SK-N-SH (cell line): ENCODE data around the gene CEP57.

Source experiments
- POLR2AphosphoS5 ChIP-seq: IDR thresholded peaks from 2 replicates; pipeline ENCODE4 v1.6.1; 2012; ENCODE audit warnings: low read depth, low read length
- TCF12 ChIP-seq: IDR thresholded peaks from 2 replicates; pipeline ENCODE4 v1.4.0; 2012
- TEAD4 ChIP-seq: IDR thresholded peaks from 2 replicates; pipeline ENCODE4 v1.4.0; 2012; ENCODE audit warnings: mild to moderate bottlenecking, borderline replicate concordance; ENCODE audit not compliant: insufficient read depth
- YY1 ChIP-seq: IDR thresholded peaks from 2 replicates; pipeline ENCODE4 v1.4.0; 2012; ENCODE audit warnings: low read depth, mild to moderate bottlenecking
- TF ChIP-seq, protein P1 (sequence below): fragments of 200-600 bp; sonication (generic); IDR thresholded peaks from 2 replicates; pipeline ENCODE4 v1.6.1; 2017; ENCODE audit warnings: antibody characterized with exemption, mild to moderate bottlenecking, moderate library complexity
- TF ChIP-seq, protein P2 (sequence below): IDR thresholded peaks from 2 replicates; pipeline ENCODE4 v1.4.0; 2012; ENCODE audit warnings: low read depth

DNA sequence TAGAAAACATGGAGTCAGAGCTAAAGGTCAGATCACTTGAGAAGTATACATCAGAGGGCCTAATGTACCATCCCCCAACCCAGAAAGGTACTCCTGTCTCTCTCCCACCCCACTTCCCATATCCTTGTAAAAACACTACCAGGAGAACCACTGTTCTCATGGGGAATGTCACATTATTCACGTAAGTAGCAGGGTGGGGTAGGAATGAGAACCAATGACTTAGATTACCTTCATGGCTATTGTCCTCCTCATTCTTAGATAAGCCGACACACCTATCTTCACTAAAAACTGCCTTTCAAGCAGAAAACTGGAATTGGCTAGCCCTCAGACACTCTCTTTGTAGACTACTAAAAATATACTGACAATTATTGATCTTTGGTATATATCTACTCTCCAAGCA lies 63.6 kb downstream of the CEP57 start:
- TF ChIP-seq, protein P1, sequence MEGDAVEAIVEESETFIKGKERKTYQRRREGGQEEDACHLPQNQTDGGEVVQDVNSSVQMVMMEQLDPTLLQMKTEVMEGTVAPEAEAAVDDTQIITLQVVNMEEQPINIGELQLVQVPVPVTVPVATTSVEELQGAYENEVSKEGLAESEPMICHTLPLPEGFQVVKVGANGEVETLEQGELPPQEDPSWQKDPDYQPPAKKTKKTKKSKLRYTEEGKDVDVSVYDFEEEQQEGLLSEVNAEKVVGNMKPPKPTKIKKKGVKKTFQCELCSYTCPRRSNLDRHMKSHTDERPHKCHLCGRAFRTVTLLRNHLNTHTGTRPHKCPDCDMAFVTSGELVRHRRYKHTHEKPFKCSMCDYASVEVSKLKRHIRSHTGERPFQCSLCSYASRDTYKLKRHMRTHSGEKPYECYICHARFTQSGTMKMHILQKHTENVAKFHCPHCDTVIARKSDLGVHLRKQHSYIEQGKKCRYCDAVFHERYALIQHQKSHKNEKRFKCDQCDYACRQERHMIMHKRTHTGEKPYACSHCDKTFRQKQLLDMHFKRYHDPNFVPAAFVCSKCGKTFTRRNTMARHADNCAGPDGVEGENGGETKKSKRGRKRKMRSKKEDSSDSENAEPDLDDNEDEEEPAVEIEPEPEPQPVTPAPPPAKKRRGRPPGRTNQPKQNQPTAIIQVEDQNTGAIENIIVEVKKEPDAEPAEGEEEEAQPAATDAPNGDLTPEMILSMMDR: no peak
- TF ChIP-seq TEAD4 (no peak), POLR2AphosphoS5 (no peak), YY1 (no peak), TCF12 (no peak)
- TF ChIP-seq, protein P2, sequence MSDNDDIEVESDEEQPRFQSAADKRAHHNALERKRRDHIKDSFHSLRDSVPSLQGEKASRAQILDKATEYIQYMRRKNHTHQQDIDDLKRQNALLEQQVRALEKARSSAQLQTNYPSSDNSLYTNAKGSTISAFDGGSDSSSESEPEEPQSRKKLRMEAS: no peak
